ENCODE results near the gene ATP2C2.
"Not testable (repeated sequence)": the region's sequence is repeated elsewhere in the genome, so short reads cannot be mapped to it uniquely, and the experiment has no call there.

Gene ATP2C2

GRCh38 chr16:84421081-84421937 lies 53.0 kb downstream of the ATP2C2 start:
- DNase-seq = no peak

- DNase-seq = no peak
Observed at GRCh38 chr16:84421938-84422220, 53.5 kb downstream of the ATP2C2 start.

- peak in 1 of 2 donors; percentile 18 for DNase-seq
Observed at GRCh38 chr16:84423416-84423837, 55.1 kb downstream of the ATP2C2 start.

GRCh38 chr16:84425696-84426095 lies 57.4 kb downstream of the ATP2C2 start:
- DNase-seq = no peak

GRCh38 chr16:84426804-84427203 lies 58.5 kb downstream of the ATP2C2 start:
- DNase-seq = no peak

GRCh38 chr16:84427553-84427952 lies 59.2 kb downstream of the ATP2C2 start:
- no peak for DNase-seq

GRCh38 chr16:84430860-84431259 lies 62.5 kb downstream of the ATP2C2 start:
- DNase-seq = no peak

GRCh38 chr16:84434800-84435199 lies 66.5 kb downstream of the ATP2C2 start:
- no peak for DNase-seq

GRCh38 chr16:84436196-84436595 lies 67.9 kb downstream of the ATP2C2 start:
- no peak for DNase-seq

- no peak for DNase-seq
Observed at GRCh38 chr16:84438971-84439696, 70.8 kb downstream of the ATP2C2 start.

GRCh38 chr16:84442416-84443145 lies 74.2 kb downstream of the ATP2C2 start:
- no peak for DNase-seq

GRCh38 chr16:84443166-84443802 lies 74.9 kb downstream of the ATP2C2 start:
- DNase-seq = no peak

- no peak for DNase-seq
Observed at GRCh38 chr16:84444476-84444875, 76.1 kb downstream of the ATP2C2 start.

GRCh38 chr16:84446084-84446483 lies 77.7 kb downstream of the ATP2C2 start:
- no peak for DNase-seq

- DNase-seq = no peak
Observed at GRCh38 chr16:84446596-84447392, 78.5 kb downstream of the ATP2C2 start.

GRCh38 chr16:84448444-84448843 lies 80.1 kb downstream of the ATP2C2 start:
- DNase-seq = no peak

- DNase-seq = no peak
Observed at GRCh38 chr16:84449156-84450140, 81.1 kb downstream of the ATP2C2 start.

GRCh38 chr16:84450176-84450865 lies 82.0 kb downstream of the ATP2C2 start:
- DNase-seq = no peak

GRCh38 chr16:84451010-84451676 lies 82.8 kb downstream of the ATP2C2 start:
- not testable (repeated sequence) for DNase-seq

GRCh38 chr16:84451781-84452180 lies 83.4 kb downstream of the ATP2C2 start:
- DNase-seq = no peak
